IMR-90 (cell line): Measurements from ENCODE around the gene GUCY1A2.

ENCODE experiments used
- CTCF ChIP-seq: conservative IDR thresholded peaks from 2 replicates; pipeline ENCODE4 v1.5.1; 2012; ENCODE audit warnings: mild to moderate bottlenecking, low read depth, low read length, improper control_type of control experiment
- POLR2A ChIP-seq: IDR thresholded peaks from 2 replicates; pipeline ENCODE4 v1.6.1; 2012; ENCODE audit warnings: mild to moderate bottlenecking, low read depth, low read length
- RCOR1 ChIP-seq: IDR thresholded peaks from 2 replicates; pipeline ENCODE4 v1.6.1; 2012; ENCODE audit warnings: mild to moderate bottlenecking, low read length, improper control_type of control experiment; ENCODE audit not compliant: insufficient replicate concordance
- SMC3 ChIP-seq: fragments of 150-350 bp; IDR thresholded peaks from 2 replicates; pipeline ENCODE4 v1.6.1; 2016; ENCODE audit warnings: low read depth, mild to moderate bottlenecking, antibody characterized with exemption, low read length, moderate library complexity

GRCh38 chr11:107040433-107041087 is 22.3 kb upstream of the GUCY1A2 start:
- TF ChIP-seq CTCF (no peak), POLR2A (no peak), SMC3 (no peak), RCOR1 (no peak)
